ENCODE measurements around the gene UGT1A6.

Gene UGT1A6

GRCh38 chr2:233754872-233755611, 62.4 kb downstream of the UGT1A6 start:
- TF ChIP-seq CTCF (IDR thresholded peaks at IDR 0.05; ENCODE audit: control insufficient read depth, insufficient read depth, low read depth, low read length, missing control alignments), result no peak
- H3K4me3 ChIP-seq (ENCODE audit: control insufficient read depth, low read depth, low read length), result no peak overlapping the region
- no peak for DNase-seq (ENCODE audit: low read depth)

- no peak for DNase-seq (ENCODE audit: low read depth)
- no peak for TF ChIP-seq CTCF (IDR thresholded peaks at IDR 0.05; ENCODE audit: control insufficient read depth, insufficient read depth, low read depth, low read length, missing control alignments)
- H3K4me3 ChIP-seq (ENCODE audit: control insufficient read depth, low read depth, low read length), result no peak overlapping the region
These were observed 63.9 kb downstream of the UGT1A6 start for GRCh38 chr2:233756429-233757081.

- no peak for DNase-seq (ENCODE audit: low read depth)
- H3K4me3 ChIP-seq (ENCODE audit: control insufficient read depth, low read depth, low read length), result no peak overlapping the region
- TF ChIP-seq CTCF (IDR thresholded peaks at IDR 0.05; ENCODE audit: control insufficient read depth, insufficient read depth, low read depth, low read length, missing control alignments), result no peak
These were observed 65.5 kb downstream of the UGT1A6 start for GRCh38 chr2:233758141-233758540.

- no peak for TF ChIP-seq CTCF (IDR thresholded peaks at IDR 0.05; ENCODE audit: control insufficient read depth, insufficient read depth, low read depth, low read length, missing control alignments)
- H3K4me3 ChIP-seq (ENCODE audit: control insufficient read depth, low read depth, low read length), result no peak overlapping the region
- DNase-seq (ENCODE audit: low read depth), result no peak
These were observed 66.2 kb downstream of the UGT1A6 start for GRCh38 chr2:233758849-233759248.

GRCh38 chr2:233760043-233760442, 67.4 kb downstream of the UGT1A6 start, which contains the start of gene UGT1A1:
Gene UGT1A1 (plus strand): TSS chr2:233760270. CDS start chr2:233760288, 18 bp downstream.
- no peak within 1 kb of the TSS for H3K4me3 ChIP-seq (ENCODE audit: control insufficient read depth, low read depth, low read length)
- no peak for TF ChIP-seq CTCF (IDR thresholded peaks at IDR 0.05; ENCODE audit: control insufficient read depth, insufficient read depth, low read depth, low read length, missing control alignments)
- DNase-seq (ENCODE audit: low read depth), result no peak

GRCh38 chr2:233761040-233761769, 68.5 kb downstream of the UGT1A6 start:
- no peak for DNase-seq (ENCODE audit: low read depth)
- H3K4me3 ChIP-seq (ENCODE audit: control insufficient read depth, low read depth, low read length), result no peak overlapping the region
- TF ChIP-seq CTCF (IDR thresholded peaks at IDR 0.05; ENCODE audit: control insufficient read depth, insufficient read depth, low read depth, low read length, missing control alignments), result no peak

All from AG09309 (cell line).